HTR-8/SVneo (cell line): Measurements from ENCODE around the gene OLFM1.
"Not testable (repeated sequence)": the region's sequence is repeated elsewhere in the genome, so short reads cannot be mapped to it uniquely, and the experiment has no call there.

Experiments used
- DNase-seq: peaks from one replicate; pipeline ENCODE4 v3.0.0; 2011; ENCODE audit warnings: low spot score, mixed read lengths; ENCODE audit not compliant: insufficient read length
- FAIRE-seq: peaks from 2 replicates; lab custom pipeline; 2011; peaks lifted over from hg19 to GRCh38; lab: Jason Lieb, UNC

OLFM1 gene

GRCh38 chr9:135056541-135056940 is 30.9 kb upstream of the OLFM1 start:
- DNase-seq (no peak), FAIRE-seq (no peak)

- DNase-seq (no peak), FAIRE-seq (no peak)
Measured at GRCh38 chr9:135060461-135061116, 26.9 kb upstream of the OLFM1 start.

GRCh38 chr9:135061441-135061840 is 26.0 kb upstream of the OLFM1 start:
- no peak for FAIRE-seq
- no peak for DNase-seq

GRCh38 chr9:135062254-135062653 is 25.2 kb upstream of the OLFM1 start:
- FAIRE-seq = no peak
- DNase-seq = no peak

- not testable (repeated sequence) for DNase-seq
Measured at GRCh38 chr9:135063466-135063865, 24.0 kb upstream of the OLFM1 start.

GRCh38 chr9:135063888-135064287 is 23.6 kb upstream of the OLFM1 start:
- not testable (repeated sequence) for FAIRE-seq, DNase-seq

More at GRCh38 chr9:135063466-135063865, 24.0 kb upstream of the OLFM1 start:
- FAIRE-seq = not testable (repeated sequence)

- DNase-seq = no peak
- FAIRE-seq = no peak
Measured at GRCh38 chr9:135065151-135065550, 22.3 kb upstream of the OLFM1 start.

GRCh38 chr9:135065804-135066203 is 21.7 kb upstream of the OLFM1 start:
- no peak for FAIRE-seq
- no peak for DNase-seq

GRCh38 chr9:135066291-135066690 is 21.2 kb upstream of the OLFM1 start:
- FAIRE-seq = no peak
- DNase-seq = no peak

GRCh38 chr9:135067096-135067710 is 20.3 kb upstream of the OLFM1 start:
- FAIRE-seq (no peak), DNase-seq (no peak)

GRCh38 chr9:135068776-135069415 is 18.6 kb upstream of the OLFM1 start:
- FAIRE-seq = no peak

GRCh38 chr9:135069558-135070197 is 17.8 kb upstream of the OLFM1 start:
- DNase-seq (no peak), FAIRE-seq (no peak)

More at GRCh38 chr9:135068776-135069415, 18.6 kb upstream of the OLFM1 start:
- no peak for DNase-seq

GRCh38 chr9:135070198-135070951 is 17.1 kb upstream of the OLFM1 start:
- FAIRE-seq (no peak), DNase-seq (no peak)

- no peak for FAIRE-seq
- no peak for DNase-seq
Measured at GRCh38 chr9:135070964-135071735, 16.3 kb upstream of the OLFM1 start.

GRCh38 chr9:135073081-135073740 is 14.3 kb upstream of the OLFM1 start:
- no peak for FAIRE-seq
- no peak for DNase-seq

- DNase-seq (no peak), FAIRE-seq (no peak)
Measured at GRCh38 chr9:135073741-135074305, 13.6 kb upstream of the OLFM1 start.

- FAIRE-seq (no peak), DNase-seq (no peak)
Measured at GRCh38 chr9:135074354-135075233, 12.9 kb upstream of the OLFM1 start.
